GM12878 (cell line): ENCODE results near the gene THSD4. TPM values are rescaled to one million over a fixed set of nuclear protein-coding genes. Genes with fewer than 3 reads are reported as not detected.
A peak's percentile ranks its signal among the peaks of the same experiment; 100 is the strongest.

Experiments
- ATAC-seq: fragments of 200-7000 bp; cut with Tn5 transposase; 3 replicates; pipeline ENCODE4 v1.9.1; 2020; ENCODE audit warnings: mild to moderate bottlenecking, moderate library complexity
- BruUV-seq: library from RNA; stranded (reverse); fragments of 400-500 nt; replicated peaks from 2 replicates; lab custom pipeline; 2021; lab: Mats Ljungman, UMichigan
- CTCF ChIA-PET: fragments of 300-600 bp; sonication (Branson Sonifier 250); formaldehyde crosslinking; extraction: SDS; loops from one replicate; lab custom pipeline; 2021; ENCODE audit warnings: inconsistent platforms; lab: Yijun Ruan, JAX
- POLR2A ChIA-PET: fragments of 350-600 bp; formaldehyde crosslinking; extraction: SDS; loops from one replicate; lab custom pipeline; 2021; ENCODE audit warnings: inconsistent platforms; lab: Charles Lee
- RAD21 ChIA-PET: fragments of 300-600 bp; sonication (Branson Sonifier 250); formaldehyde crosslinking; loops from one replicate; lab custom pipeline; 2023; ENCODE audit warnings: antibody characterized with exemption; ENCODE audit not compliant: unreplicated experiment; lab: Charles Lee
- SMC1A ChIA-PET: fragments of 300-600 bp; sonication (Branson Sonifier 250); formaldehyde crosslinking; loops from one replicate; lab custom pipeline; 2023; ENCODE audit not compliant: unreplicated experiment, uncharacterized antibody; lab: Charles Lee
- DNase-seq: peaks from one replicate; pipeline ENCODE4 v3.0.0-alpha.2; 2011; ENCODE audit warnings: low read depth, low spot score
- FAIRE-seq: peaks from 3 replicates; lab custom pipeline; 2011; peaks lifted over from hg19 to GRCh38; lab: Jason Lieb, UNC
- H2AFZ ChIP-seq: 2 replicates; pipeline ENCODE4 v1.6.0; 2011; ENCODE audit warnings: low read depth, low read length, control low read depth; ENCODE audit not compliant: control insufficient read depth
- H3K27ac ChIP-seq: 2 replicates; pipeline ENCODE4 v1.5.1; 2011; ENCODE audit warnings: control low read depth; ENCODE audit not compliant: control insufficient read depth, insufficient read depth
- H3K27me3 ChIP-seq, 2 experiments: replicated peaks in 1 of 2; 2 replicates each; pipeline versions ENCODE4 v1.6.0 to v1.6.1; 2011; ENCODE audit warnings: low read length in 1 of 2; ENCODE audit not compliant: control insufficient read depth in 2 of 2, insufficient read depth in 2 of 2
- H3K36me3 ChIP-seq, 2 experiments: 2 replicates each; pipeline ENCODE4 v1.5.1; 2011; ENCODE audit warnings: low read length in 1 of 2; ENCODE audit not compliant: control insufficient read depth in 2 of 2, insufficient read depth in 2 of 2
- H3K4me1 ChIP-seq: 2 replicates; pipeline ENCODE4 v1.6.1; 2011; ENCODE audit warnings: mild to moderate bottlenecking, low read length, moderate library complexity, mixed read lengths; ENCODE audit not compliant: control insufficient read depth, insufficient read depth
- H3K4me2 ChIP-seq: 2 replicates; pipeline ENCODE4 v1.6.0; 2011; ENCODE audit warnings: control low read depth; ENCODE audit not compliant: control insufficient read depth, insufficient read depth
- H3K4me3 ChIP-seq: fragments of 200-600 bp; sonication (generic); 2 replicates; pipeline ENCODE4 v1.5.1; 2016
- H3K79me2 ChIP-seq: 2 replicates; pipeline ENCODE4 v1.6.0; 2011; ENCODE audit warnings: low read length; ENCODE audit not compliant: control insufficient read depth, insufficient read depth
- H3K9ac ChIP-seq: 2 replicates; pipeline ENCODE4 v1.8.0; 2011; ENCODE audit warnings: low read length, control low read depth, mixed read lengths; ENCODE audit not compliant: control insufficient read depth, insufficient read depth
- H3K9me3 ChIP-seq: replicated peaks from 3 replicates; pipeline ENCODE4 v1.5.1; 2011; ENCODE audit warnings: mild to moderate bottlenecking, low read length; ENCODE audit not compliant: control insufficient read depth, insufficient read depth
- H4K20me1 ChIP-seq: 2 replicates; pipeline ENCODE4 v1.6.0; 2011; ENCODE audit not compliant: control insufficient read depth, insufficient read depth
- ASH2L ChIP-seq: fragments of 300-600, 200-600 bp; sonication (generic); IDR thresholded peaks from 2 replicates; pipeline ENCODE4 v1.6.1; 2017; ENCODE audit warnings: low read depth, mild to moderate bottlenecking, borderline replicate concordance
- EP300 ChIP-seq, 2 experiments: fragments of 150-350 bp in 1 of 2; IDR thresholded peaks; 2 replicates each; pipeline ENCODE4 v1.6.1; 2011 to 2012; ENCODE audit warnings: low read depth in 2 of 2, low read length in 2 of 2, borderline replicate concordance in 1 of 2, improper control_type of control experiment in 1 of 2, inconsistent platforms in 1 of 2; ENCODE audit not compliant: control insufficient read depth in 1 of 2
- NFXL1 ChIP-seq: fragments of 450-650 bp; IDR thresholded peaks from 2 replicates; pipeline ENCODE4 v1.6.1; 2017; ENCODE audit warnings: antibody characterized with exemption, mild to moderate bottlenecking, borderline replicate concordance
- NFYA ChIP-seq: IDR thresholded peaks from 2 replicates; pipeline ENCODE4 v1.6.1; 2011; ENCODE audit warnings: low read depth, mild to moderate bottlenecking, low read length, improper control_type of control experiment, borderline replicate concordance
- NR2C1 ChIP-seq: fragments of 450-650 bp; IDR thresholded peaks from 2 replicates; pipeline ENCODE4 v1.6.1; 2017; ENCODE audit warnings: antibody characterized with exemption, mild to moderate bottlenecking, moderate library complexity
- SPI1 ChIP-seq: IDR thresholded peaks from 2 replicates; pipeline ENCODE4 v1.6.1; 2011; ENCODE audit warnings: low read depth, mild to moderate bottlenecking, low read length, moderate library complexity, borderline replicate concordance; ENCODE audit not compliant: insufficient read depth
- WGBS: methylation state at CpG from one replicate; pipeline ENCODE4 v1.1.6; 2016; ENCODE audit warnings: low lambda C conversion rate; ENCODE audit not compliant: insufficient replicate concordance, insufficient coverage; ENCODE audit errors: missing lambda C conversion rate; 5-methylcytosine and 5-hydroxymethylcytosine counted together
- in situ Hi-C: fragments of 300-500 bp; cut with MboI; formaldehyde crosslinking; loops from 9 replicates; pipeline ENCODE4 v1.14.3; 2018; ENCODE audit warnings: mixed read lengths
- intact Hi-C: fragments of 100-400 bp; cut with micrococcal nuclease; formaldehyde crosslinking; loops from one replicate; pipeline ENCODE4 v1.14.2; 2022; ENCODE audit not compliant: unreplicated experiment
- polyA plus RNA-seq, 11 experiments: library from polyadenylated mRNA; depleted of rRNA in 4 of 11; unstranded in 6 of 11; stranded (reverse) in 5 of 11; fragments of >200 nt; fragmentation: Nextera tagmentation in 4 of 11; fragmentation: Illumina TruSeq in 1 of 11; extraction: Ambion mirVana in 4 of 11; extraction: Trizol in 1 of 11; gene quantifications; 1 replicate in 1 of 11; 2 replicates in 10 of 11; pipeline versions ENCODE4 v1.2.1 to v1.2.3, GENCODE V29; 2011 to 2016; ENCODE audit warnings: inconsistent platforms in 2 of 11, missing spikeins in 2 of 11, low read depth in 1 of 11
- total RNA-seq, 4 experiments: library from RNA; depleted of rRNA in 3 of 4; stranded (reverse); fragments of >200 nt in 3 of 4; fragmentation: Illumina TruSeq in 1 of 4; extraction: Trizol in 1 of 4; gene quantifications; 2 replicates each; pipeline versions ENCODE4 v1.2.1 to v1.2.3, GENCODE V29; 2013 to 2021
- TF ChIP-seq, protein P1 (sequence below): fragments of 450-650 bp; formaldehyde crosslinking; IDR thresholded peaks from 2 replicates; pipeline ENCODE4 v1.5.0; 2022; ENCODE audit warnings: mild to moderate bottlenecking, missing genetic modification characterization
- TF ChIP-seq, protein P2 (sequence below): fragments of 450-650 bp; IDR thresholded peaks from 2 replicates; pipeline ENCODE4 v1.6.1; 2016; ENCODE audit warnings: mild to moderate bottlenecking

THSD4 gene
- total and polyA plus RNA-seq, 10 of the 15 experiments (the other 5 are each of a cell fraction or from before 2014, with no cell fraction given) = 0.04 to 0.13 (median 0.05) TPM; not detected in 7

DNA sequence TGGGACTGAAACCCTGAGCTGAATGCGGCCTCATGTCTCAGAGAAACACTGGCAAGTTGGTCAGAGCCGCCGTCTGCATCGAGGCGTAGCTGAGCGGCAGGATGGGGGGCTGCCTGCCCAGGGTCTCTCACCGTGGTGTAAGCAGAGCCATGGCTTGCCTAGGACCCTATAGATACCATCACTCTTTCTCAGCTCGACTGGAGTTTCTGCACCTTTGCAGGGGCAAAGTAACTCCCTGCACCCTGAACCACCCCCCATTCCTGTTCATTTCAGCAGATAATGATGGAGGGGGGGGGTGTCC, 666.6 kb downstream of the THSD4 start:
- intact Hi-C loops = no loop called here
- CTCF ChIA-PET = interaction anchor here (0.9 to 4.4 kb wide), 10 partner anchors 9 to 381 kb away, joined by 3 to 46 read pairs (median 8); no protein-coding TSS in a partner anchor
- FAIRE-seq = no peak

GRCh38 chr15:71782422-71783165, 667.3 kb downstream of the THSD4 start:
- BruUV-seq = no TSS peak
- ATAC-seq = no peak
- POLR2A ChIA-PET = no interaction called here
- in situ Hi-C loops (no loop called here), intact Hi-C loops (no loop called here)
- H3K36me3 ChIP-seq = no peaks in the 10 kb centered on the region
- FAIRE-seq = no peak
- no peaks in the 10 kb centered on the region for H3K27me3 ChIP-seq
- SMC1A ChIA-PET = interaction anchor here (1.7 to 2.8 kb wide), 2 partner anchors 373 to 374 kb away, joined by 4 to 24 read pairs; no protein-coding TSS in a partner anchor
- no peak overlapping the region for H3K4me2 ChIP-seq
- RAD21 ChIA-PET = interaction anchor here (1.2 to 1.6 kb wide), 3 partner anchors 68 to 374 kb away, joined by 3 to 6 read pairs (median 4); no protein-coding TSS in a partner anchor
- H3K4me1 ChIP-seq = peaks cover 22% of the 10 kb centered on the region
- no peak overlapping the region for H3K4me3 ChIP-seq
- CTCF ChIA-PET = interaction anchor here (1.8 to 4.4 kb wide), 4 partner anchors 19 to 374 kb away, joined by 11 to 46 read pairs (median 21); no protein-coding TSS in a partner anchor
- no peak overlapping the region for H2AFZ ChIP-seq
- WGBS = 74% methylated on average over 10 of the region's 10 CpGs
- H3K27ac ChIP-seq = no peak overlapping the region
- H3K9ac ChIP-seq = no peak overlapping the region
- no peaks in the 10 kb centered on the region for H3K9me3 ChIP-seq
- DNase-seq = no peak
- H3K79me2 ChIP-seq = no peaks in the 10 kb centered on the region
- no peaks in the 10 kb centered on the region for H4K20me1 ChIP-seq
- no peak for TF ChIP-seq NR2C1
- no peak for TF ChIP-seq EP300 (IDR thresholded peaks at IDR 0.05; ENCODE audit: borderline replicate concordance in 1 of 2, control insufficient read depth in 1 of 2, low read depth in 2 of 2, low read length in 2 of 2)
- TF ChIP-seq SPI1 = no peak
- TF ChIP-seq, protein P1, sequence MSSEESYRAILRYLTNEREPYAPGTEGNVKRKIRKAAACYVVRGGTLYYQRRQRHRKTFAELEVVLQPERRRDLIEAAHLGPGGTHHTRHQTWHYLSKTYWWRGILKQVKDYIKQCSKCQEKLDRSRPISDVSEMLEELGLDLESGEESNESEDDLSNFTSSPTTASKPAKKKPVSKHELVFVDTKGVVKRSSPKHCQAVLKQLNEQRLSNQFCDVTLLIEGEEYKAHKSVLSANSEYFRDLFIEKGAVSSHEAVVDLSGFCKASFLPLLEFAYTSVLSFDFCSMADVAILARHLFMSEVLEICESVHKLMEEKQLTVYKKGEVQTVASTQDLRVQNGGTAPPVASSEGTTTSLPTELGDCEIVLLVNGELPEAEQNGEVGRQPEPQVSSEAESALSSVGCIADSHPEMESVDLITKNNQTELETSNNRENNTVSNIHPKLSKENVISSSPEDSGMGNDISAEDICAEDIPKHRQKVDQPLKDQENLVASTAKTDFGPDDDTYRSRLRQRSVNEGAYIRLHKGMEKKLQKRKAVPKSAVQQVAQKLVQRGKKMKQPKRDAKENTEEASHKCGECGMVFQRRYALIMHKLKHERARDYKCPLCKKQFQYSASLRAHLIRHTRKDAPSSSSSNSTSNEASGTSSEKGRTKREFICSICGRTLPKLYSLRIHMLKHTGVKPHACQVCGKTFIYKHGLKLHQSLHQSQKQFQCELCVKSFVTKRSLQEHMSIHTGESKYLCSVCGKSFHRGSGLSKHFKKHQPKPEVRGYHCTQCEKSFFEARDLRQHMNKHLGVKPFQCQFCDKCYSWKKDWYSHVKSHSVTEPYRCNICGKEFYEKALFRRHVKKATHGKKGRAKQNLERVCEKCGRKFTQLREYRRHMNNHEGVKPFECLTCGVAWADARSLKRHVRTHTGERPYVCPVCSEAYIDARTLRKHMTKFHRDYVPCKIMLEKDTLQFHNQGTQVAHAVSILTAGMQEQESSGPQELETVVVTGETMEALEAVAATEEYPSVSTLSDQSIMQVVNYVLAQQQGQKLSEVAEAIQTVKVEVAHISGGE = no peak
- no peak for TF ChIP-seq NFYA
- TF ChIP-seq NFXL1 = no peak

More for the DNA sequence above, 666.6 kb downstream of the THSD4 start:
- Histone ChIP-seq H2AFZ (no peak overlapping the region), H3K4me2 (peak overlapping the region; percentile 81), H3K79me2 (no peaks in the 10 kb centered on the region), H4K20me1 (no peaks in the 10 kb centered on the region), H3K27me3 (no peaks in the 10 kb centered on the region), H3K36me3 (no peaks in the 10 kb centered on the region), H3K4me1 (peaks cover 25% of the 10 kb centered on the region), H3K9ac (no peak overlapping the region), H3K4me3 (peak overlapping the region; percentile 54), H3K27ac (no peak overlapping the region), H3K9me3 (no peaks in the 10 kb centered on the region)
- in situ Hi-C loops = no loop called here
- DNase-seq = no peak
- POLR2A ChIA-PET = no interaction called here
- no TSS peak for BruUV-seq
- TF ChIP-seq, protein P2, sequence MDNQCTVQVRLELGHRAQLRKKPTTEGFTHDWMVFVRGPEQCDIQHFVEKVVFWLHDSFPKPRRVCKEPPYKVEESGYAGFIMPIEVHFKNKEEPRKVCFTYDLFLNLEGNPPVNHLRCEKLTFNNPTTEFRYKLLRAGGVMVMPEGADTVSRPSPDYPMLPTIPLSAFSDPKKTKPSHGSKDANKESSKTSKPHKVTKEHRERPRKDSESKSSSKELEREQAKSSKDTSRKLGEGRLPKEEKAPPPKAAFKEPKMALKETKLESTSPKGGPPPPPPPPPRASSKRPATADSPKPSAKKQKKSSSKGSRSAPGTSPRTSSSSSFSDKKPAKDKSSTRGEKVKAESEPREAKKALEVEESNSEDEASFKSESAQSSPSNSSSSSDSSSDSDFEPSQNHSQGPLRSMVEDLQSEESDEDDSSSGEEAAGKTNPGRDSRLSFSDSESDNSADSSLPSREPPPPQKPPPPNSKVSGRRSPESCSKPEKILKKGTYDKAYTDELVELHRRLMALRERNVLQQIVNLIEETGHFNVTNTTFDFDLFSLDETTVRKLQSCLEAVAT = peak; percentile 65; the same call in 1 of the 2 replicates
- no peak for TF ChIP-seq ASH2L
- 13% methylated on average over 8 of the region's 8 CpGs for WGBS
- SMC1A ChIA-PET = interaction anchor here (1.4 to 2.8 kb wide), 2 partner anchors 372 to 375 kb away, joined by 4 to 24 read pairs; no protein-coding TSS in a partner anchor
- RAD21 ChIA-PET = interaction anchor here (0.8 to 1.6 kb wide), 9 partner anchors 23 to 376 kb away, joined by 3 to 7 read pairs (median 3); no protein-coding TSS in a partner anchor
- ATAC-seq = no peak
